Urinary bladder (tissue), 4 donors: ENCODE measurements around the gene SPATA46. TPM values are rescaled to one million over a fixed set of nuclear protein-coding genes. Genes with fewer than 3 reads are reported as not detected.

ENCODE experiments used
- DNase-seq: peaks from one replicate; pipeline ENCODE4 v3.0.0-alpha.2; 2015; ENCODE audit errors: extremely low spot score
- H3K27ac ChIP-seq: one replicate; pipeline ENCODE4 v1.5.1; 2013; ENCODE audit warnings: low read depth, mild to moderate bottlenecking, moderate library complexity
- H3K36me3 ChIP-seq: one replicate; pipeline ENCODE4 v1.6.1; 2013; ENCODE audit warnings: mild to moderate bottlenecking, moderate library complexity; ENCODE audit not compliant: insufficient read depth
- H3K4me1 ChIP-seq: one replicate; pipeline ENCODE4 v1.6.1; 2013; ENCODE audit warnings: mild to moderate bottlenecking, moderate library complexity; ENCODE audit not compliant: insufficient read depth
- H3K4me3 ChIP-seq: one replicate; pipeline ENCODE4 v1.5.1; 2013; ENCODE audit warnings: low read depth, low read length
- WGBS: extraction: QIAGEN DNeasy Blood & Tissue Kit; methylation state at CpG from one replicate; pipeline ENCODE4 v1.1.7; 2013; 5-methylcytosine and 5-hydroxymethylcytosine counted together
- polyA plus RNA-seq: library from polyadenylated mRNA; stranded (reverse); fragments of 200-250 nt; gene quantifications from one replicate; pipeline ENCODE4 v1.2.3, GENCODE V29; 2013
- total RNA-seq: library from RNA; depleted of rRNA; stranded (reverse); fragments of >200 nt; gene quantifications from one replicate; pipeline ENCODE4 v1.2.3, GENCODE V29; 2014
- donor health status: healthy with polysubstance abuse.
- donor health status: healthy.

Gene SPATA46
- total and polyA plus RNA-seq, 2 donors, result not detected

GRCh38 chr1:162404550-162405160, 28.0 kb upstream of the SPATA46 start:
- no peak overlapping the region for H3K27ac ChIP-seq
- WGBS, result 63% methylated on average over 5 of the region's 5 CpGs
- no peak overlapping the region for H3K4me3 ChIP-seq
- H3K4me1 ChIP-seq, result no peaks in the 10 kb centered on the region
- H3K36me3 ChIP-seq, result no peaks in the 10 kb centered on the region
- no peak for DNase-seq

GRCh38 chr1:162400790-162401355, 24.2 kb upstream of the SPATA46 start:
- WGBS, result 90% methylated on average over 10 of the region's 10 CpGs
- Histone ChIP-seq H3K36me3 (no peaks in the 10 kb centered on the region), H3K27ac (no peak overlapping the region)

GRCh38 chr1:162398999-162399580, 22.4 kb upstream of the SPATA46 start:
- 87% methylated on average over 8 of the region's 8 CpGs for WGBS
- no peaks in the 10 kb centered on the region for H3K36me3 ChIP-seq

More at GRCh38 chr1:162400790-162401355, 24.2 kb upstream of the SPATA46 start:
- H3K4me3 ChIP-seq, result no peak overlapping the region
- no peaks in the 10 kb centered on the region for H3K4me1 ChIP-seq
- no peak for DNase-seq

GRCh38 chr1:162397943-162398560, 21.4 kb upstream of the SPATA46 start:
- no peaks in the 10 kb centered on the region for H3K4me1 ChIP-seq
- H3K27ac ChIP-seq, result no peak overlapping the region
- WGBS, result 44% methylated on average over 3 of the region's 3 CpGs
- no peaks in the 10 kb centered on the region for H3K36me3 ChIP-seq
- H3K4me3 ChIP-seq, result no peak overlapping the region
- no peak for DNase-seq

More at GRCh38 chr1:162398999-162399580, 22.4 kb upstream of the SPATA46 start:
- Histone ChIP-seq H3K27ac (no peak overlapping the region), H3K4me3 (no peak overlapping the region), H3K4me1 (no peaks in the 10 kb centered on the region)
- DNase-seq, result no peak

- H3K4me3 ChIP-seq, result no peak overlapping the region
- H3K27ac ChIP-seq, result no peak overlapping the region
- DNase-seq, result no peak
- H3K36me3 ChIP-seq, result no peaks in the 10 kb centered on the region
- WGBS, result 78% methylated on average over 3 of the region's 3 CpGs
- no peaks in the 10 kb centered on the region for H3K4me1 ChIP-seq
Observed at GRCh38 chr1:162397039-162397448, 20.4 kb upstream of the SPATA46 start.

GRCh38 chr1:162396201-162396906, 19.7 kb upstream of the SPATA46 start:
- WGBS, result 89% methylated on average over 3 of the region's 3 CpGs
- DNase-seq, result no peak
- H3K36me3 ChIP-seq, result no peaks in the 10 kb centered on the region
- H3K27ac ChIP-seq, result no peak overlapping the region
- H3K4me3 ChIP-seq, result no peak overlapping the region
- no peaks in the 10 kb centered on the region for H3K4me1 ChIP-seq

GRCh38 chr1:162391790-162392563, 15.3 kb upstream of the SPATA46 start:
- Histone ChIP-seq H3K4me3 (no peak overlapping the region), H3K27ac (no peak overlapping the region), H3K36me3 (no peaks in the 10 kb centered on the region), H3K4me1 (no peaks in the 10 kb centered on the region)
- DNase-seq, result no peak
- 29% methylated on average over 4 of the region's 4 CpGs for WGBS

GRCh38 chr1:162390396-162391185, 13.9 kb upstream of the SPATA46 start:
- no peak overlapping the region for H3K27ac ChIP-seq
- 80% methylated on average over 15 of the region's 15 CpGs for WGBS
- H3K4me1 ChIP-seq, result no peaks in the 10 kb centered on the region
- no peak overlapping the region for H3K4me3 ChIP-seq
- no peaks in the 10 kb centered on the region for H3K36me3 ChIP-seq
- DNase-seq, result no peak

GRCh38 chr1:162389971-162390370, 13.3 kb upstream of the SPATA46 start:
- no peaks in the 10 kb centered on the region for H3K36me3 ChIP-seq
- no peak overlapping the region for H3K27ac ChIP-seq
- H3K4me3 ChIP-seq, result no peak overlapping the region
- no peaks in the 10 kb centered on the region for H3K4me1 ChIP-seq
- WGBS, result 72% methylated on average over 9 of the region's 9 CpGs
- DNase-seq, result no peak

- no peak for DNase-seq
- Histone ChIP-seq H3K36me3 (no peaks in the 10 kb centered on the region), H3K4me1 (no peaks in the 10 kb centered on the region), H3K4me3 (no peak overlapping the region), H3K27ac (no peak overlapping the region)
- 38% methylated on average over 11 of the region's 11 CpGs for WGBS
Observed at GRCh38 chr1:162389021-162389818, 12.6 kb upstream of the SPATA46 start.

- H3K36me3 ChIP-seq, result no peaks in the 10 kb centered on the region
- 91% methylated on average over 5 of the region's 5 CpGs for WGBS
- no peak overlapping the region for H3K4me3 ChIP-seq
- no peak overlapping the region for H3K27ac ChIP-seq
- no peaks in the 10 kb centered on the region for H3K4me1 ChIP-seq
- DNase-seq, result no peak
Observed at GRCh38 chr1:162388615-162389014, 12.0 kb upstream of the SPATA46 start.

GRCh38 chr1:162388083-162388594, 11.5 kb upstream of the SPATA46 start:
- H3K4me3 ChIP-seq, result no peak overlapping the region
- whole genome bisulfite sequencing, result 87% methylated on average over 8 of the region's 8 CpGs
- H3K4me1 ChIP-seq, result no peaks in the 10 kb centered on the region
- H3K36me3 ChIP-seq, result no peaks in the 10 kb centered on the region
- H3K27ac ChIP-seq, result no peak overlapping the region
- DNase-seq, result no peak
